H9 (cell line): ENCODE data around the gene ACSS2. TPM values are rescaled to one million over a fixed set of nuclear protein-coding genes. Genes with fewer than 3 reads are reported as not detected.

ENCODE experiments used
- DNase-seq: peaks from one replicate; pipeline ENCODE4 v3.0.0-alpha.2; 2017
- H2AFZ ChIP-seq: one replicate; pipeline ENCODE4 v1.6.1; 2013; ENCODE audit warnings: mild to moderate bottlenecking, low read length, control low read depth, moderate library complexity
- H2AK5ac ChIP-seq: 2 replicates; pipeline ENCODE4 v1.6.1; 2013; ENCODE audit warnings: low read length, control low read depth, mixed read lengths; ENCODE audit not compliant: insufficient read length
- H2BK120ac ChIP-seq: one replicate; pipeline ENCODE4 v1.6.1; 2013; ENCODE audit warnings: low read depth, mild to moderate bottlenecking, low read length, control low read depth, inconsistent platforms; ENCODE audit not compliant: poor library complexity, severe bottlenecking
- H2BK12ac ChIP-seq: 2 replicates; pipeline ENCODE4 v1.6.1; 2013; ENCODE audit warnings: low read length, control low read depth, mixed read lengths, low read depth; ENCODE audit not compliant: insufficient read length
- H2BK15ac ChIP-seq: 2 replicates; pipeline ENCODE4 v1.6.1; 2013; ENCODE audit warnings: low read depth, low read length, control low read depth
- H2BK20ac ChIP-seq: one replicate; pipeline ENCODE4 v1.6.1; 2013; ENCODE audit warnings: low read depth, mild to moderate bottlenecking, low read length, control low read depth, inconsistent platforms; ENCODE audit not compliant: poor library complexity, severe bottlenecking
- H2BK5ac ChIP-seq: 2 replicates; pipeline ENCODE4 v1.6.1; 2013; ENCODE audit warnings: low read length, control low read depth, mixed read lengths; ENCODE audit not compliant: insufficient read length
- H3K14ac ChIP-seq: 2 replicates; pipeline ENCODE4 v1.6.1; 2013; ENCODE audit warnings: low read length, control low read depth; ENCODE audit not compliant: insufficient read depth
- H3K18ac ChIP-seq: 2 replicates; pipeline ENCODE4 v1.6.1; 2013; ENCODE audit warnings: low read depth, mild to moderate bottlenecking, mixed read lengths, low read length, control low read depth; ENCODE audit not compliant: insufficient read length
- H3K23ac ChIP-seq: 2 replicates; pipeline ENCODE4 v1.6.1; 2013; ENCODE audit warnings: low read length, control low read depth, mixed read lengths, low read depth; ENCODE audit not compliant: insufficient read length
- H3K23me2 ChIP-seq: 2 replicates; pipeline ENCODE4 v1.6.1; 2013; ENCODE audit warnings: low read depth, mild to moderate bottlenecking, mixed read lengths, low read length, control low read depth; ENCODE audit not compliant: insufficient read length, poor library complexity, severe bottlenecking
- H3K27ac ChIP-seq: 2 replicates; pipeline ENCODE4 v1.5.1; 2013; ENCODE audit warnings: low read length, control low read depth, mixed read lengths, low read depth; ENCODE audit not compliant: insufficient read length
- H3K27me3 ChIP-seq: 2 replicates; pipeline ENCODE4 v1.6.1; 2013; ENCODE audit warnings: low read length, control low read depth, inconsistent platforms; ENCODE audit not compliant: insufficient read depth
- H3K4ac ChIP-seq: 2 replicates; pipeline ENCODE4 v1.6.1; 2013; ENCODE audit warnings: low read depth, mild to moderate bottlenecking, control low read depth, inconsistent platforms, low read length, moderate library complexity
- H3K4me1 ChIP-seq: 2 replicates; pipeline ENCODE4 v1.6.1; 2013; ENCODE audit warnings: low read length, control low read depth, inconsistent platforms; ENCODE audit not compliant: insufficient read depth
- H3K4me2 ChIP-seq: 2 replicates; pipeline ENCODE4 v1.6.1; 2013; ENCODE audit warnings: low read length, control low read depth, mixed read lengths; ENCODE audit not compliant: insufficient read length, insufficient read depth
- H3K56ac ChIP-seq: 2 replicates; pipeline ENCODE4 v1.6.1; 2013; ENCODE audit warnings: low read depth, mild to moderate bottlenecking, mixed read lengths, low read length, control low read depth; ENCODE audit not compliant: insufficient read length
- H3K79me1 ChIP-seq: 2 replicates; pipeline ENCODE4 v1.6.1; 2013; ENCODE audit warnings: low read depth, mild to moderate bottlenecking, moderate library complexity, low read length, control low read depth, inconsistent platforms; ENCODE audit not compliant: insufficient read depth, poor library complexity, severe bottlenecking
- H3K79me2 ChIP-seq: 2 replicates; pipeline ENCODE4 v1.6.1; 2013; ENCODE audit warnings: low read length, control low read depth, inconsistent platforms; ENCODE audit not compliant: insufficient read depth
- H3K9ac ChIP-seq: 2 replicates; pipeline ENCODE4 v1.6.1; 2013; ENCODE audit warnings: low read length, control low read depth, mixed read lengths; ENCODE audit not compliant: insufficient read length; ENCODE audit errors: extremely low read depth
- H3K9me3 ChIP-seq: one replicate; pipeline ENCODE4 v1.6.1; 2013; ENCODE audit warnings: low read depth, low read length, inconsistent platforms; ENCODE audit not compliant: control insufficient read depth
- H3T11ph ChIP-seq: one replicate; pipeline ENCODE4 v1.6.1; 2013; ENCODE audit warnings: mild to moderate bottlenecking, low read length, control low read depth, inconsistent platforms
- H4K20me1 ChIP-seq: one replicate; pipeline ENCODE4 v1.6.1; 2013; ENCODE audit not compliant: control insufficient read depth, insufficient read length, insufficient read depth
- H4K5ac ChIP-seq: 2 replicates; pipeline ENCODE4 v1.6.1; 2013; ENCODE audit warnings: low read depth, mild to moderate bottlenecking, mixed read lengths, low read length, control low read depth; ENCODE audit not compliant: insufficient read length
- H4K8ac ChIP-seq: replicated peaks from 2 replicates; pipeline ENCODE4 v1.6.1; 2013; ENCODE audit warnings: low read length, control low read depth, mixed read lengths, low read depth; ENCODE audit not compliant: insufficient read length
- H4K91ac ChIP-seq: 2 replicates; pipeline ENCODE4 v1.6.1; 2013; ENCODE audit warnings: low read depth, mild to moderate bottlenecking, moderate library complexity, mixed read lengths, low read length, control low read depth; ENCODE audit not compliant: insufficient read length
- H3K27ac Mint-ChIP-seq, 3 experiments: 2 replicates in 2 of 3; 3 replicates in 1 of 3; pipeline ENCODE4 v1.8.0; 2020 to 2021; ENCODE audit warnings: mixed read lengths in 3 of 3, mild to moderate bottlenecking in 1 of 3, moderate library complexity in 1 of 3
- H3K27me3 Mint-ChIP-seq: 2 replicates; pipeline ENCODE4 v1.8.0; 2021; ENCODE audit warnings: low read depth, mild to moderate bottlenecking, moderate library complexity, mixed read lengths
- H3K36me3 Mint-ChIP-seq, 3 experiments: 2 replicates in 2 of 3; 3 replicates in 1 of 3; pipeline ENCODE4 v1.8.0; 2020 to 2021; ENCODE audit warnings: low read depth in 3 of 3, mixed read lengths in 3 of 3; ENCODE audit not compliant: insufficient read depth in 1 of 3
- H3K4me1 Mint-ChIP-seq, 2 experiments: 2 replicates each; pipeline ENCODE4 v1.8.0; 2020; ENCODE audit warnings: mixed read lengths in 2 of 2
- H3K4me3 Mint-ChIP-seq, 2 experiments: 2 replicates in 1 of 2; 3 replicates in 1 of 2; pipeline ENCODE4 v1.8.0; 2020 to 2021; ENCODE audit warnings: mild to moderate bottlenecking in 2 of 2, mixed read lengths in 2 of 2, moderate library complexity in 1 of 2
- H3K9me3 Mint-ChIP-seq, 2 experiments: 2 replicates in 1 of 2; 3 replicates in 1 of 2; pipeline ENCODE4 v1.8.0; 2020; ENCODE audit warnings: mild to moderate bottlenecking in 2 of 2, mixed read lengths in 2 of 2, moderate library complexity in 1 of 2
- WGBS: extraction: QIAGEN DNeasy Blood & Tissue Kit; methylation state at CpG from one replicate; pipeline ENCODE4 v1.1.7; 2013; ENCODE audit warnings: missing lambda C conversion rate, low lambda C conversion rate, mixed read lengths; ENCODE audit not compliant: insufficient read length; ENCODE audit errors: extremely low coverage; 5-methylcytosine and 5-hydroxymethylcytosine counted together
- total RNA-seq: library from RNA; stranded (reverse); gene quantifications from 2 replicates; pipeline ENCODE4 v1.2.1, GENCODE V29; 2021
- TF ChIP-seq, protein P1 (sequence below): fragments of 200-600 bp; sonication (generic); conservative IDR thresholded peaks from 3 replicates; pipeline ENCODE4 v1.8.0; 2021; ENCODE audit warnings: antibody characterized with exemption, mild to moderate bottlenecking

ACSS2 gene
- total RNA-seq, 1 experiment from 2014 or later: 15.4 TPM

DNA sequence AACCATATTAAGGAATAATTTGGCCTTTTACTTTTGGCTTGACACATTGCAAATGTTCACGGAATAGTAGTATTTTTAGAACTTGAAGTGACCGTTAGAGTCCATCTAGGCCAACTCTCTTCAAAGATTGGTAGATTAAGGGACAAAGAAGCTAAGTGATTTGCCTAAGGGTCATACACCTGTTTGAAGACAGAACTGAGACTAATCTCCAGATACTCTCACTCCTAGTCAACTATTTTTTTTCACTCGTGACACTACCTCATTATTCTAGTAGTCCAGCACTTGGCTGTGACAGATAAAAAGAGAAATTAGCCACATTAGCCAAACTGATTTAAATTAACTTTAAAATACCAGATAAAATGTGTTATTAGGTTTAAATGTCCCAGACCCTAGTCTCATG, 10.6 kb downstream of the ACSS2 start:
- H4K20me1 ChIP-seq: no peaks in the 10 kb centered on the region
- no peak overlapping the region for H3K4me2 ChIP-seq
- no peak overlapping the region for H4K5ac ChIP-seq
- H2BK120ac ChIP-seq: no peak overlapping the region
- Mint-ChIP-seq H3K36me3 (peaks cover 0 to 3% (median 3%) of the 10 kb centered on the region in 3 experiments; a peak in 3 of 7 replicates), H3K27me3 (no peaks in the 10 kb centered on the region), H3K4me1 (peaks cover 0 to 3% of the 10 kb centered on the region in 2 experiments; a peak in 1 of 4 replicates), H3K27ac (no peak overlapping the region), H3K9me3 (no peaks in the 10 kb centered on the region), H3K4me3 (no peak overlapping the region)
- no peaks in the 10 kb centered on the region for H3K23me2 ChIP-seq
- no peak overlapping the region for H3T11ph ChIP-seq
- H2BK15ac ChIP-seq: no peak overlapping the region
- H3K27me3 ChIP-seq: no peaks in the 10 kb centered on the region
- H3K9me3 ChIP-seq: no peaks in the 10 kb centered on the region
- no peak for DNase-seq
- H3K18ac ChIP-seq: no peak overlapping the region
- H4K91ac ChIP-seq: no peak overlapping the region
- H3K4me1 ChIP-seq: no peaks in the 10 kb centered on the region
- no peak overlapping the region for H3K4ac ChIP-seq
- H3K9ac ChIP-seq: no peak overlapping the region
- no peaks in the 10 kb centered on the region; the same call in 1 of the 2 replicates for H3K79me2 ChIP-seq
- no peak overlapping the region for H2AFZ ChIP-seq
- no peaks in the 10 kb centered on the region for H3K79me1 ChIP-seq
- no peak overlapping the region for H2BK20ac ChIP-seq
- H2BK12ac ChIP-seq: no peak overlapping the region
- no peak overlapping the region for H2BK5ac ChIP-seq
- H3K14ac ChIP-seq: no peak overlapping the region
- no peak overlapping the region for H4K8ac ChIP-seq
- H3K56ac ChIP-seq: no peak overlapping the region
- H2AK5ac ChIP-seq: no peak overlapping the region
- no CpG with 5 or more reads among the region's 3 CpGs for WGBS
- TF ChIP-seq, protein P1, sequence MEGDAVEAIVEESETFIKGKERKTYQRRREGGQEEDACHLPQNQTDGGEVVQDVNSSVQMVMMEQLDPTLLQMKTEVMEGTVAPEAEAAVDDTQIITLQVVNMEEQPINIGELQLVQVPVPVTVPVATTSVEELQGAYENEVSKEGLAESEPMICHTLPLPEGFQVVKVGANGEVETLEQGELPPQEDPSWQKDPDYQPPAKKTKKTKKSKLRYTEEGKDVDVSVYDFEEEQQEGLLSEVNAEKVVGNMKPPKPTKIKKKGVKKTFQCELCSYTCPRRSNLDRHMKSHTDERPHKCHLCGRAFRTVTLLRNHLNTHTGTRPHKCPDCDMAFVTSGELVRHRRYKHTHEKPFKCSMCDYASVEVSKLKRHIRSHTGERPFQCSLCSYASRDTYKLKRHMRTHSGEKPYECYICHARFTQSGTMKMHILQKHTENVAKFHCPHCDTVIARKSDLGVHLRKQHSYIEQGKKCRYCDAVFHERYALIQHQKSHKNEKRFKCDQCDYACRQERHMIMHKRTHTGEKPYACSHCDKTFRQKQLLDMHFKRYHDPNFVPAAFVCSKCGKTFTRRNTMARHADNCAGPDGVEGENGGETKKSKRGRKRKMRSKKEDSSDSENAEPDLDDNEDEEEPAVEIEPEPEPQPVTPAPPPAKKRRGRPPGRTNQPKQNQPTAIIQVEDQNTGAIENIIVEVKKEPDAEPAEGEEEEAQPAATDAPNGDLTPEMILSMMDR: no peak
- no peak overlapping the region for H3K27ac ChIP-seq
- H3K23ac ChIP-seq: no peak overlapping the region
